ENCODE measurements around the gene AVP.
"Not testable (repeated sequence)": the region's sequence is repeated elsewhere in the genome, so short reads cannot be mapped to it uniquely, and the experiment has no call there.

DNA sequence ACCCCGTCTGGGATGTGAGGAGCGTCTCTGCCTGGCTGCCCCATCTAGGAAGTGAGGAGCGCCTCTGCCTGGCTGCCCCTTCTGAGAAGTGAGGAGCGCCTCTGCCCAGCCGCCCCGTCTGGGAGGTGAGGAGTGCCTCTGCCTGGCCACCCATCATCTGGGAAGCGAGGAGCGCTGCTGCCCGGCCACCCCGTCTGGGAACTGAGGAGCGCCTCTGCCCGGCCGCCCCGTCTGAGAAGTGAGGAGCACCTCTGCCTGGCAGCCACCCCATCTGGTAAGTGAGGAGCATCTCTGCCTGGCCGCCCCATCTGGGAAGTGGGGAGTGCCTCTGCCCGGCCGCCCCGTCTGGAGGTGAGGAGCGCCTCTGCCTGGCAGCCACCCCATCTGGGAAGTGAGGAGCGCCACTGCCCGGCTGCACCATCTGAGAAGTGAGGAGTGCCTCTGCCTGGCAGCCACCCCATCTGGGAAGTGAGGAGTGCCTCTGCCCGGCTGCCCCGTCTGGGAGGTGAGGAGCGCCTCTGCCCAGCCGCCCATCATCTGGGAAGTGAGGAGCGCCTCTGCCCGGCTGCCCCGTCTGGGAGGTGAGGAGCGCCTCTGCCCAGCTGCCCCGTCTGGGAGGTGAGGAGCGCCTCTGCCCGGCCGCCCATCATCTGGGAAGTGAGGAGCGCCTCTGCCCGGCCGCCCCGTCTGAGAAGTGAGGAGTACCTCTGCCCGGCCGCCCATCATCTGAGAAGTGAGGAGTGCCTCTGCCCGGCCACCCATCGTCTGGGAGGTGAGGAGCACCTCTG, 40.4 kb upstream of the AVP start:
- TF ChIP-seq, protein P1, sequence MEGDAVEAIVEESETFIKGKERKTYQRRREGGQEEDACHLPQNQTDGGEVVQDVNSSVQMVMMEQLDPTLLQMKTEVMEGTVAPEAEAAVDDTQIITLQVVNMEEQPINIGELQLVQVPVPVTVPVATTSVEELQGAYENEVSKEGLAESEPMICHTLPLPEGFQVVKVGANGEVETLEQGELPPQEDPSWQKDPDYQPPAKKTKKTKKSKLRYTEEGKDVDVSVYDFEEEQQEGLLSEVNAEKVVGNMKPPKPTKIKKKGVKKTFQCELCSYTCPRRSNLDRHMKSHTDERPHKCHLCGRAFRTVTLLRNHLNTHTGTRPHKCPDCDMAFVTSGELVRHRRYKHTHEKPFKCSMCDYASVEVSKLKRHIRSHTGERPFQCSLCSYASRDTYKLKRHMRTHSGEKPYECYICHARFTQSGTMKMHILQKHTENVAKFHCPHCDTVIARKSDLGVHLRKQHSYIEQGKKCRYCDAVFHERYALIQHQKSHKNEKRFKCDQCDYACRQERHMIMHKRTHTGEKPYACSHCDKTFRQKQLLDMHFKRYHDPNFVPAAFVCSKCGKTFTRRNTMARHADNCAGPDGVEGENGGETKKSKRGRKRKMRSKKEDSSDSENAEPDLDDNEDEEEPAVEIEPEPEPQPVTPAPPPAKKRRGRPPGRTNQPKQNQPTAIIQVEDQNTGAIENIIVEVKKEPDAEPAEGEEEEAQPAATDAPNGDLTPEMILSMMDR (IDR thresholded peaks at IDR 0.05), result not testable (repeated sequence)
- TF ChIP-seq POLR2A (IDR thresholded peaks at IDR 0.05), result not testable (repeated sequence)

Measured in Peyer's patch (tissue), 4 donors.